Left ventricle myocardium inferior (tissue), 1 donor: ENCODE data around the gene RAB40C. TPM values are rescaled to one million over a fixed set of nuclear protein-coding genes. Genes with fewer than 3 reads are reported as not detected.

ENCODE experiments used
- DNase-seq: peaks from one replicate; pipeline ENCODE4 v3.0.0-alpha.2; 2020
- H3K27ac ChIP-seq: fragments of 200-600 bp; replicated peaks from 2 replicates; pipeline ENCODE4 v1.8.0; 2021
- H3K27me3 ChIP-seq: fragments of 200-600 bp; 2 replicates; pipeline ENCODE4 v1.8.0; 2021; ENCODE audit warnings: low read depth
- H3K36me3 ChIP-seq: fragments of 200-600 bp; 2 replicates; pipeline ENCODE4 v1.8.0; 2021
- H3K4me1 ChIP-seq: fragments of 200-600 bp; 2 replicates; pipeline ENCODE4 v1.8.0; 2021
- H3K4me3 ChIP-seq: fragments of 200-600 bp; 2 replicates; pipeline ENCODE4 v1.8.0; 2021; ENCODE audit warnings: mild to moderate bottlenecking, moderate library complexity
- H3K9me3 ChIP-seq: fragments of 200-600 bp; replicated peaks from 2 replicates; pipeline ENCODE4 v1.8.0; 2021
- intact Hi-C: fragments of 100-400 bp; cut with micrococcal nuclease; formaldehyde crosslinking; loops from one replicate; pipeline ENCODE4 v1.11.0; 2022
- total RNA-seq: library from RNA; stranded (reverse); fragmentation: NEBNext Ultra II Directional; extraction: Animal tissue kit (Norgen Biotek cat#: 25700); gene quantifications from one replicate; pipeline ENCODE4 v1.2.1, GENCODE V29; 2021
- TF ChIP-seq, protein P1 (sequence below): fragments of 200-600 bp; IDR thresholded peaks from 2 replicates; pipeline ENCODE4 v1.8.0; 2021; ENCODE audit warnings: antibody characterized with exemption, mild to moderate bottlenecking, borderline replicate concordance
- donor health status: DM: no; HTN: yes; CAD: no; lungs with severe emphysema.

Gene RAB40C
- total RNA-seq, 1 donor from 2014 or later, result 10.3 TPM

DNA sequence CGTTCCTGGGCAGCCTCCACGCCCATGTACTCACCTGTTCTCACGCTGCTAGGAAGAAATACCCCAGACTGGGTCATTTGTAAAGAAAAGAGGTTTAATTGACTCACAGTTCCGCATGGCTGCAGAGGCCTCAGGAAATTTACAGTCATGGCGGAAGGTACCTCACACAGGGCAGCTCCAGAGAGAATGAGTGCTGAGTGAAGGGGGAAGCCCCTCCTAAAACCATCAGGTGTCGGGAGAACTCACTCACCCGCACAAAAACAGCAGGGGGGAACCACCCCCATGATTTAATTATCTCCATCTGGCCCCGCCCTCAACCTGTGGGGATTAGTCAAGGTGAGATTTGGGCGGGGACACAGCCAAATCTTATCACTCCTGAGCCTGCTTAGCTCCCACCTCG is 18.2 kb downstream of the RAB40C start:
- TF ChIP-seq, protein P1, sequence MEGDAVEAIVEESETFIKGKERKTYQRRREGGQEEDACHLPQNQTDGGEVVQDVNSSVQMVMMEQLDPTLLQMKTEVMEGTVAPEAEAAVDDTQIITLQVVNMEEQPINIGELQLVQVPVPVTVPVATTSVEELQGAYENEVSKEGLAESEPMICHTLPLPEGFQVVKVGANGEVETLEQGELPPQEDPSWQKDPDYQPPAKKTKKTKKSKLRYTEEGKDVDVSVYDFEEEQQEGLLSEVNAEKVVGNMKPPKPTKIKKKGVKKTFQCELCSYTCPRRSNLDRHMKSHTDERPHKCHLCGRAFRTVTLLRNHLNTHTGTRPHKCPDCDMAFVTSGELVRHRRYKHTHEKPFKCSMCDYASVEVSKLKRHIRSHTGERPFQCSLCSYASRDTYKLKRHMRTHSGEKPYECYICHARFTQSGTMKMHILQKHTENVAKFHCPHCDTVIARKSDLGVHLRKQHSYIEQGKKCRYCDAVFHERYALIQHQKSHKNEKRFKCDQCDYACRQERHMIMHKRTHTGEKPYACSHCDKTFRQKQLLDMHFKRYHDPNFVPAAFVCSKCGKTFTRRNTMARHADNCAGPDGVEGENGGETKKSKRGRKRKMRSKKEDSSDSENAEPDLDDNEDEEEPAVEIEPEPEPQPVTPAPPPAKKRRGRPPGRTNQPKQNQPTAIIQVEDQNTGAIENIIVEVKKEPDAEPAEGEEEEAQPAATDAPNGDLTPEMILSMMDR, result no peak

DNA sequence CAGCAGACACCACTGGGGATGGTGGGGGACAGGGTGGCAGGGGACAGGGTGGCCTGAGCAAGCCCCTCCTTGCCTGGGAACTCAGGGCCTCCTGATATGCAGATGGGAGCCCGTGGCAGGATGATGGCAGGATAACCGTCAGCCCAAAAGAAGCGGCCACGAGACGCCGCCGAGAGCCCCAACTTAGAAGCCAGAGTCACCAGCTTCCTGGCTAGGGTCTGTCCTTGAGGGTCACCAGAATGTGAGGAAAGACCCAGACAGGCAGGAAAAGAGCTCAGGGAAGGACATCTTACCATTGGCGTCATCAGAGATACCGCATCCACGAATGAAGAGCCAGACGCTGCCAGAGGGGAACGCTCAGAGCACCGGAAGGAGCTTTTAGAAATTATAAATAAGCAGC is 19.4 kb downstream of the RAB40C start:
- TF ChIP-seq, protein P1, result no peak
- no peak for DNase-seq
- no peak overlapping the region for H3K4me3 ChIP-seq
- H3K9me3 ChIP-seq, result peaks cover 6% of the 10 kb centered on the region
- intact Hi-C loops, result no loop called here
- H3K27me3 ChIP-seq, result no peaks in the 10 kb centered on the region
- H3K27ac ChIP-seq, result no peak overlapping the region
- no peaks in the 10 kb centered on the region for H3K36me3 ChIP-seq
- peaks cover 3% of the 10 kb centered on the region for H3K4me1 ChIP-seq

More for the DNA sequence above, 18.2 kb downstream of the RAB40C start:
- Histone ChIP-seq H3K27me3 (no peaks in the 10 kb centered on the region), H3K4me1 (peaks cover 3% of the 10 kb centered on the region), H3K27ac (no peak overlapping the region), H3K4me3 (no peak overlapping the region), H3K9me3 (peaks cover 6% of the 10 kb centered on the region), H3K36me3 (no peaks in the 10 kb centered on the region)
- intact Hi-C loops, result no loop called here
- DNase-seq, result no peak

DNA sequence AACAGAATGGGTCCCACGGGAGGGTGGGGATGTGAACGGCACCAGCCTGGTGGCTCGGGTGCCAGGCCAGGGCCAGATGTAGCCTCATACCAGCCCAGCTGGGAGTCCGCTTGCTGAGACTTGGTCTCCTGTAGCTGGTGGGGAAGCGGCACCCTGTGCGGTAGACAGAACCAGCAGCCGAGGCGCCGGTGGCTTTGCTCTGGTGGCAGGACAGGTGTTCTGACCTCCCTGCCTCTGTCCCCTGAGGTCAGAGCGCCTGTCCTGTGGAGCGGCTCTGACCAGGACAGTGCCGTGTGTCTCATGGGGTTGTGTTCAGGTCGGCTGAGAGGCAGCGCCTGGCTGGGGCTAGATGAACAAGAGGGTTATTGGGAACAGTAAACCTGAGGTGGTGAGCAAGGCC is 20.1 kb downstream of the RAB40C start:
- intact Hi-C loops, result no loop called here
- peaks cover 4% of the 10 kb centered on the region for H3K9me3 ChIP-seq

DNA sequence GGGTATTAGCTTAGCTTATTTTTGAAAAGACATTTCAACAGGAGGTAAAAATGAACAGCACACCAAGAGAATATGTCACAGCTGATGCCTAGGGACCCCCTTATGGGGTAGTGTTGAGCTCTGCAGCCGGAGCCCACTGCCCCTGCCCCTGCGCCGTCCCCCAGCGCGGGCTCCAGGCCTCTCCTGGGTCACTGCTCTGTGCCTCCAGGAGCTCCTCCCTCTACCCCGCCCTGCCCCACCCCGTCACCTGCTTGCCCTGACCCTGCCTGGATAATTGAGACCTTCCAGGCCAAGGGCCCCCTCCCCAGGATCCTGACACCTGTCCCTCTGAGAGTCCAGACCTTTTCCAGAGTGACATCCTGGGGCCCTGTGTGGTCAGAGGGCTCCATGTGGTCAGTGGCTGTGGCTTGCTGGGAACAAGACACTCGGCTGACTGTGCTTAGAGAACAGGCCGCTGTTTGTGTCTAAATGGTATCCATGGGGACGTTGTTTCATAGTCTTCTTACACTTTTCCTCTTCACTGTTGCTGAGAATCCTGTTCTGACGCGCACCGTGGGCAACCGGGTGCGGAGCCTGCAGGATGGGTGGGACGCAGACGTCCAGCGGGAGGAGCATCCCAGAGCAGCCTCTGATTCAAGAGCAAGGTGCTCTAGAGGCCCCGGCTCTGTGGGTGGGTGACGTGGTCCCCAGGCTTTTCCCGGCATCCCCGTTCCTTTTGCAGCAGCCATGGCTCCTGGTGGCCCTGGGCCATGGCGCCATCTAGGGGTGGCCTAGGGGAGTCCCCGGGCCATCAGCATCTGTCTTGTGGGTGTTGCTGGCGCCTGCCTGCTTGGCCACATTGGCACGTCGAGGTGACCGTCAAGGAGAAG is 20.9 kb downstream of the RAB40C start:
- H3K27me3 ChIP-seq, result no peaks in the 10 kb centered on the region
- intact Hi-C loops, result no loop called here
- no peaks in the 10 kb centered on the region for H3K9me3 ChIP-seq
- H3K4me3 ChIP-seq, result no peak overlapping the region
- no peaks in the 10 kb centered on the region for H3K36me3 ChIP-seq
- DNase-seq, result no peak
- TF ChIP-seq, protein P1, result peak; percentile 75
- peaks cover 3% of the 10 kb centered on the region for H3K4me1 ChIP-seq
- no peak overlapping the region for H3K27ac ChIP-seq

More for the DNA sequence above, 20.1 kb downstream of the RAB40C start:
- H3K27me3 ChIP-seq, result no peaks in the 10 kb centered on the region
- no peak overlapping the region for H3K4me3 ChIP-seq
- H3K36me3 ChIP-seq, result no peaks in the 10 kb centered on the region
- DNase-seq, result no peak
- TF ChIP-seq, protein P1, result no peak
- H3K27ac ChIP-seq, result no peak overlapping the region
- peaks cover 3% of the 10 kb centered on the region for H3K4me1 ChIP-seq

DNA sequence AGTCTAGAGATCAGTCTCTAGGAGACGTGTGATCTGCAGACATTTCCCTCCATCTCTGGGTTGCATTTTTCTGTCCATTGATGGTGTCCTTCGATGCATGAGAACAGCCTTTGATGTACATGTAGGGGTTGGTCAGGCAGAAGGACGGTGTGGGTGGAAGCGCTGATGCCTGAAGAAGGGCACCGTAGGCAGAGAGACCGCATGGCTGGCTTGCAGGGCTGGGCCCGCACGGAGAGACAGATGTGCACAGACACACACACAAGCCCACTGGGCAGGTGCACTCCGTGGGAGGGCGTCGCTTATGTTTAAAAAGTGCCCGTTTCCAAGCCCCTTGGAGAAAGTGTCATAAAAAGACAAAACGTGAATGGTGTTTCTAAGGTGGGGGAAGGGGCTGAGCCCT is 25.3 kb downstream of the RAB40C start:
- H3K9me3 ChIP-seq, result no peaks in the 10 kb centered on the region
- intact Hi-C loops, result no loop called here
- no peak overlapping the region for H3K4me3 ChIP-seq
- DNase-seq, result no peak
- H3K36me3 ChIP-seq, result peaks cover 13% of the 10 kb centered on the region
- H3K27me3 ChIP-seq, result no peaks in the 10 kb centered on the region
- peaks cover 3% of the 10 kb centered on the region for H3K4me1 ChIP-seq
- no peak overlapping the region for H3K27ac ChIP-seq
- TF ChIP-seq, protein P1, result no peak
